Adrenal gland (tissue), 5 donors: ENCODE results near the gene MED12.

Source experiments
- CTCF ChIP-seq, 6 experiments: fragments of 450-650 bp in 4 of 6; fragments of 200-600 bp in 2 of 6; sonication (generic) in 1 of 6; IDR thresholded peaks; 1 replicate in 5 of 6; 2 replicates in 1 of 6; pipeline versions ENCODE4 v1.5.1 to v1.8.0; 2016 to 2021; ENCODE audit warnings: antibody characterized with exemption in 6 of 6, mild to moderate bottlenecking in 2 of 6, moderate library complexity in 1 of 6
- POLR2A ChIP-seq, 2 donors: fragments of 450-650 bp; IDR thresholded peaks; one replicate each; pipeline ENCODE4 v1.6.1; 2017; ENCODE audit warnings: antibody characterized with exemption in 2 of 2, mild to moderate bottlenecking in 2 of 2, moderate library complexity in 1 of 2
- donor health status: DM: no; HTN: no; CAD: no.

- TF ChIP-seq CTCF (IDR thresholded peaks at IDR 0.05) = no peak
- TF ChIP-seq POLR2A (IDR thresholded peaks at IDR 0.05) = no peak
These were observed 22.0 kb downstream of the MED12 start for GRCh38 chrX:71140440-71140839.
